HepG2 (cell line): ENCODE data around the gene ICAM2. TPM values are rescaled to one million over a fixed set of nuclear protein-coding genes. Genes with fewer than 3 reads are reported as not detected.

Experiments
- ATF1 ChIP-seq: IDR thresholded peaks from 2 replicates; pipeline ENCODE4 v1.6.1; 2016; ENCODE audit warnings: mild to moderate bottlenecking, control low read depth
- DZIP1 ChIP-seq: sonication (generic); formaldehyde crosslinking; IDR thresholded peaks from 2 replicates; pipeline ENCODE4 v1.5.0; 2020; ENCODE audit warnings: mild to moderate bottlenecking, missing genetic modification reagents
- JDP2 ChIP-seq: sonication (generic); formaldehyde crosslinking; IDR thresholded peaks from 2 replicates; pipeline ENCODE4 v1.8.1; 2022; ENCODE audit warnings: missing genetic modification reagents, borderline replicate concordance
- SMARCC2 ChIP-seq: fragments of 450-650 bp; IDR thresholded peaks from 2 replicates; pipeline ENCODE4 v1.6.1; 2017; ENCODE audit warnings: antibody characterized with exemption, mild to moderate bottlenecking
- TRAFD1 ChIP-seq: sonication (generic); formaldehyde crosslinking; IDR thresholded peaks from 2 replicates; pipeline ENCODE4 v1.5.1; 2020; ENCODE audit warnings: missing genetic modification reagents, mild to moderate bottlenecking, borderline replicate concordance
- ZBED4 ChIP-seq: sonication (generic); formaldehyde crosslinking; IDR thresholded peaks from 2 replicates; pipeline ENCODE4 v1.4.0; 2020; ENCODE audit warnings: missing genetic modification reagents, borderline replicate concordance
- ZIK1 ChIP-seq: sonication (generic); formaldehyde crosslinking; IDR thresholded peaks from 2 replicates; pipeline ENCODE4 v1.5.0; 2020; ENCODE audit warnings: mild to moderate bottlenecking, low read depth, missing genetic modification reagents, borderline replicate concordance
- ZNF143 ChIP-seq: sonication (generic); formaldehyde crosslinking; IDR thresholded peaks from 2 replicates; pipeline ENCODE4 v1.4.0; 2020; ENCODE audit warnings: missing genetic modification reagents
- ZNF260 ChIP-seq: sonication (generic); formaldehyde crosslinking; IDR thresholded peaks from 2 replicates; pipeline ENCODE4 v1.4.0; 2020; ENCODE audit warnings: missing genetic modification reagents, low read depth, mild to moderate bottlenecking, borderline replicate concordance
- ZNF263 ChIP-seq: sonication (generic); formaldehyde crosslinking; IDR thresholded peaks from 2 replicates; pipeline ENCODE4 v1.4.0; 2020; ENCODE audit warnings: missing genetic modification reagents
- ZNF318 ChIP-seq: sonication (generic); formaldehyde crosslinking; IDR thresholded peaks from 2 replicates; pipeline ENCODE4 v1.4.0; 2020; ENCODE audit warnings: mild to moderate bottlenecking, missing genetic modification reagents
- ZNF724P ChIP-seq: sonication (generic); formaldehyde crosslinking; IDR thresholded peaks from 2 replicates; pipeline ENCODE4 v1.8.0; 2022; ENCODE audit warnings: missing genetic modification reagents, borderline replicate concordance
- ZNF788 ChIP-seq: sonication (generic); formaldehyde crosslinking; IDR thresholded peaks from 2 replicates; pipeline ENCODE4 v1.5.0; 2020; ENCODE audit warnings: mild to moderate bottlenecking, missing genetic modification reagents, borderline replicate concordance
- polyA plus RNA-seq, 8 experiments: library from polyadenylated mRNA; depleted of rRNA in 3 of 8; stranded (reverse) in 7 of 8; unstranded in 1 of 8; fragments of >200 nt; fragmentation: Illumina TruSeq in 4 of 8; extraction: Trizol in 4 of 8; gene quantifications; 2 replicates each; pipeline versions ENCODE4 v1.2.1 to v1.2.3, GENCODE V29; 2011 to 2016; ENCODE audit warnings: low read depth in 4 of 8, missing spikeins in 1 of 8, mixed read lengths in 1 of 8; ENCODE audit not compliant: insufficient read depth in 1 of 8
- total RNA-seq, 5 experiments: library from RNA; depleted of rRNA; stranded (reverse); fragments of >200 nt; fragmentation: Illumina TruSeq; extraction: Trizol; gene quantifications; 2 replicates each; pipeline ENCODE4 v1.2.3, GENCODE V29; 2016; ENCODE audit warnings: low read depth in 1 of 5

The ICAM2 gene
- total and polyA plus RNA-seq, 2 of the 13 experiments (the other 11 are each of a cell fraction or from before 2014, with no cell fraction given), result 10.9 to 20.8 TPM

- TF ChIP-seq TRAFD1 (CRISPR knock-in tag), result no peak
- TF ChIP-seq SMARCC2, result no peak
- TF ChIP-seq ZNF263, result 0 out of 2 replicates have a peak, but pooled peaks have one; percentile 10
- TF ChIP-seq JDP2 (CRISPR knock-in tag), result no peak
- no peak for TF ChIP-seq DZIP1 (CRISPR knock-in tag)
- TF ChIP-seq ZNF260 (CRISPR knock-in tag), result no peak
- TF ChIP-seq ZNF318 (CRISPR knock-in tag), result no peak
- TF ChIP-seq ZBED4 (CRISPR knock-in tag), result no peak
- TF ChIP-seq ATF1 (CRISPR knock-in tag), result no peak
- TF ChIP-seq ZNF143, result no peak
- no peak for TF ChIP-seq ZIK1 (CRISPR knock-in tag)
- no peak for TF ChIP-seq ZNF724P (CRISPR knock-in tag)
- no peak; the same call in 1 of the 2 replicates for TF ChIP-seq ZNF788
Measured at GRCh38 chr17:64007838-64008282, 12.6 kb downstream of the ICAM2 start (continued).
